K562 (cell line): ENCODE measurements around the gene CGB8. TPM values are rescaled to one million over a fixed set of nuclear protein-coding genes. Genes with fewer than 3 reads are reported as not detected.

ENCODE experiments used
- CCNT2 ChIP-seq: IDR thresholded peaks from 2 replicates; pipeline ENCODE4 v1.6.1; 2011; ENCODE audit warnings: borderline replicate concordance, low read depth, mild to moderate bottlenecking, moderate library complexity, mixed read lengths, low read length; ENCODE audit not compliant: insufficient read length; ENCODE audit errors: extremely low read depth
- E4F1 ChIP-seq: fragments of 250-450 bp; sonication (Bioruptor Pico); IDR thresholded peaks from 2 replicates; pipeline ENCODE4 v1.5.0; 2021; ENCODE audit warnings: mild to moderate bottlenecking, borderline replicate concordance
- ETV1 ChIP-seq: fragments of 450-650 bp; conservative IDR thresholded peaks from 2 replicates; pipeline ENCODE4 v1.6.1; 2016; ENCODE audit warnings: missing genetic modification characterization, control low read depth, low read depth, missing compliant biosample characterization
- HDGF ChIP-seq: fragments of 450-650 bp; IDR thresholded peaks from 2 replicates; pipeline ENCODE4 v1.6.1; 2016
- MAFF ChIP-seq: IDR thresholded peaks from 2 replicates; pipeline ENCODE4 v1.6.1; 2012; ENCODE audit warnings: low read length, improper control_type of control experiment
- MAZ ChIP-seq, 2 experiments: fragments of 450-650 bp in 1 of 2; sonication (generic) in 1 of 2; formaldehyde crosslinking; IDR thresholded peaks in 1 of 2; conservative IDR thresholded peaks in 1 of 2; 2 replicates each; pipeline versions ENCODE4 v1.4.0 to v1.5.0; 2020; ENCODE audit warnings: mild to moderate bottlenecking in 1 of 2, missing genetic modification reagents in 1 of 2
- POLR2H ChIP-seq: IDR thresholded peaks from 2 replicates; pipeline ENCODE4 v1.6.1; 2016; ENCODE audit warnings: missing genetic modification characterization, low read depth, mild to moderate bottlenecking, control low read depth, missing compliant biosample characterization, moderate library complexity
- REST ChIP-seq, 2 experiments: fragments of 450-650 bp; formaldehyde crosslinking in 1 of 2; IDR thresholded peaks; 2 replicates each; pipeline versions ENCODE4 v1.4.0 to v1.6.1; 2014 to 2020; ENCODE audit warnings: mild to moderate bottlenecking in 2 of 2, borderline replicate concordance in 1 of 2, low read depth in 1 of 2
- SMAD2 ChIP-seq: fragments of 150-350 bp; IDR thresholded peaks from 2 replicates; pipeline ENCODE4 v1.6.1; 2014; ENCODE audit warnings: low read depth, mild to moderate bottlenecking, low read length
- SNIP1 ChIP-seq: fragments of 450-650 bp; IDR thresholded peaks from 2 replicates; pipeline ENCODE4 v1.7.1; 2017; ENCODE audit warnings: low read depth, mild to moderate bottlenecking
- ZBTB1 ChIP-seq: sonication (generic); formaldehyde crosslinking; IDR thresholded peaks from 2 replicates; pipeline ENCODE4 v1.8.1; 2023; ENCODE audit warnings: missing genetic modification reagents, low read depth, mild to moderate bottlenecking, borderline replicate concordance
- ZNF644 ChIP-seq: fragments of 200-800 bp; sonication (Bioruptor generic); IDR thresholded peaks from 2 replicates; pipeline ENCODE4 v1.6.1; 2016; ENCODE audit warnings: low read depth, missing genetic modification characterization, missing compliant biosample characterization
- ZNF740 ChIP-seq, 3 experiments: fragments of 200-800 bp in 1 of 3; sonication (Bioruptor generic) in 1 of 3; sonication (generic) in 1 of 3; formaldehyde crosslinking in 1 of 3; IDR thresholded peaks; 2 replicates each; pipeline versions ENCODE4 v1.6.1 to v1.8.0; 2016 to 2022; ENCODE audit warnings: mild to moderate bottlenecking in 2 of 3, missing compliant biosample characterization in 2 of 3, missing genetic modification characterization in 2 of 3, missing genetic modification reagents in 1 of 3
- polyA plus RNA-seq, 8 experiments: library from polyadenylated mRNA; depleted of rRNA in 4 of 8; stranded (reverse) in 5 of 8; unstranded in 3 of 8; fragments of >200 nt; fragmentation: Nextera tagmentation in 2 of 8; fragmentation: Illumina TruSeq in 1 of 8; extraction: Ambion mirVana in 2 of 8; extraction: Trizol in 1 of 8; gene quantifications; 2 replicates each; pipeline versions ENCODE4 v1.2.1 to v1.2.3, GENCODE V29; 2011 to 2014; ENCODE audit warnings: inconsistent platforms in 1 of 8, missing spikeins in 1 of 8
- total RNA-seq, 7 experiments: library from RNA; depleted of rRNA in 6 of 7; stranded (reverse); fragments of >200 nt in 6 of 7; fragmentation: Illumina TruSeq in 2 of 7; extraction: Trizol in 2 of 7; gene quantifications; 2 replicates each; pipeline versions ENCODE4 v1.2.1 to v1.2.3, GENCODE V29; 2011 to 2021; ENCODE audit warnings: low replicate concordance in 1 of 7

CGB8 gene
- total and polyA plus RNA-seq, 9 of the 15 experiments (the other 6 are each of a cell fraction or from before 2014, with no cell fraction given), result not detected

GRCh38 chr19:49019242-49019932 lies 29.5 kb downstream of the CGB8 start (continued):
- TF ChIP-seq REST (IDR thresholded peaks at IDR 0.05; ENCODE audit: borderline replicate concordance), result no peak
- TF ChIP-seq REST (CRISPR knock-in tag; IDR thresholded peaks at IDR 0.05; ENCODE audit: low read depth), result no peak
- no peak for TF ChIP-seq SNIP1
- TF ChIP-seq HDGF, result no peak
- no peak for TF ChIP-seq ZNF740 (CRISPR knock-in tag; IDR thresholded peaks at IDR 0.05)
- TF ChIP-seq ZNF740 (tag; IDR thresholded peaks at IDR 0.05), result no peak
- no peak for TF ChIP-seq MAFF
- no peak for TF ChIP-seq E4F1
- 0 out of 4 replicates have a peak, but pooled peaks of 1 of the 2 experiments have one; percentile 15 for TF ChIP-seq MAZ (CRISPR knock-in tag; conservative IDR thresholded peaks at IDR 0.05 in 1 of 2, IDR thresholded peaks at IDR 0.05 in 1 of 2)
- TF ChIP-seq ZNF644, result no peak
- TF ChIP-seq CCNT2, result no peak
- TF ChIP-seq SMAD2, result no peak
- TF ChIP-seq ZBTB1 (CRISPR knock-in tag), result no peak
- no peak for TF ChIP-seq ETV1 (tag)
- TF ChIP-seq POLR2H, result no peak
